HG02798 (cell line): ENCODE results near the gene USP47.

Source experiments
- ATAC-seq: cut with Tn5 transposase; IDR thresholded peaks from one replicate; pipeline ENCODE4 v1.9.1; 2021; ENCODE audit warnings: mild to moderate bottlenecking; ENCODE audit not compliant: unreplicated experiment, poor library complexity

Gene USP47

DNA sequence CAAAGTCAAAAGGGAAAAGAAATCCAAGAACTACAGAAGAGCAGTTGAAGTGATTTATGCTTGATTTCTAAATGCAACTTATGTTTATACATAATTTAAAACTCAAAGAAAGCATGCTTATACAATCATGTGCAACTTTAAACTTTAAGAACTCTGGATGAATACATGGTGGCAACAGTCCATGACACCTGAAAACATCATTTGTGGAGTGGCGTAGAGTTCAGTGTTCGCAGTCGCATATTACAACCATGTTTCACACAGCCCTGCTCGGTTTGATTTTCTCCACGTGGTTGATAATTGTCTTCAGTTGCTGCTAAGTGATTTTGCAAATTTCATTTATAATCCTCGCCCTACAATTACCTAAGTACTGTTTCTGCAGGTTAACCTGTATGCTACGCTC lies 121.3 kb downstream of the USP47 start:
- no peak for ATAC-seq

DNA sequence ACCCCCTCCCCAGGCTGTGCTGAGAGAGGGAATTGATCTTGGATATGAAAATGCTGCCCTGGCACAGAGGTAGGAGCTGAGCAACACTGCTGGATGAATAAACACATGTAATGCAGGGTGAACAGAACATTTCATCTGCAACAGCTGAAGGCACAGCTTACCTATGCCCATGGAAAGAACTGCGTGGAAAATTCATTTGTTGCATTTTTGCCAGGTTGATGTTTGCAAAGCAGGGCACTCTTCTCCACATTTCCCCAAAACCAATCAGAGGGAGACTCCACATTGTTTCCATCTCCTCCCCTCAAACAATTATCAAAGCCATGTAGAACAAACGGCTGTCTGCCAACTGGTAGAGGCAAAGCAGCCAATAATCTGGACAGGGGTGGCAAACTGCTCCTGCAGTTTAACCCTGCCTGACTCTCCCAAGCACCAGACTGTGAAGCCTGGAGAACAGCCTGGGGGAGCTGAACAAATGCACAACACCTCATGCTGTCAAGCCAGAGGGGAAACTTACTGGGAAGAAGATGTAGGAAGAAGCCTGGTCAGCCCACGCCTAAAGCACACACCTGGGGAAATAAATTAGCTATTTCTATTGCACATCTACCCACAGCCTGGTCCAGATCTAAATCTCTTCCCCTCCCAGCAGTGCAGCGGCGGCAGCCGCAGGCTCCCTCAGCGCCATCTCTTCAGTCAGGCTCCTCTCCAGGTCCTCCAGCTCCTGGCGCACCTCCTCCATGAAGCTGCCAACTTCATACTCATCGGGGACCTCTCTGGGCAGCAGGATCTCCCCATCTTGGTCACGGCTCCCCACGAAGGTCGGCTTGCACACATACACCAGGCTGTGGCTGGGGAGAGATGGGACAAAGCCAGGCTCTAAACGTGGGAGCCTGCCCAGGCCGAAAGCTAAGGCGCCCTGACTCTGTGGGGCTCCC lies 122.3 kb downstream of the USP47 start:
- ATAC-seq: no peak

DNA sequence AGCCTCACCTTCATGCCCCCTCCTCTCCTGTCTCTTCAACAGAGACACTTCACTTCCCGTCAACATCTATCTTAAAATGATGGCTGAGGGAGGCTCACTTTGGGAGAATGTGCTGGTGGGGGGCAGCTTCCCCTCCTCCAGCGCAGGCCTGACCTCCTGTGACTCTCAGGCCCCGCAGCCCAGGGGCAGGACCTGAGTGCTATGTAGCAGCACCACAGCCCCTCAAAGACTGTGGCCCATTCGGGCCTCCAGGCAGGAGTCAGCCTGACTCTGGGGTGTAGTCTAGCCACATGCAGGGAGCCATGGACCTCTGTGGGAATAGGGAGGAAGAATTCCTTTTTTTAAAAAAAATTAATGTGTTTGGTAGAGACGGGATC lies 123.0 kb downstream of the USP47 start:
- ATAC-seq: no peak

DNA sequence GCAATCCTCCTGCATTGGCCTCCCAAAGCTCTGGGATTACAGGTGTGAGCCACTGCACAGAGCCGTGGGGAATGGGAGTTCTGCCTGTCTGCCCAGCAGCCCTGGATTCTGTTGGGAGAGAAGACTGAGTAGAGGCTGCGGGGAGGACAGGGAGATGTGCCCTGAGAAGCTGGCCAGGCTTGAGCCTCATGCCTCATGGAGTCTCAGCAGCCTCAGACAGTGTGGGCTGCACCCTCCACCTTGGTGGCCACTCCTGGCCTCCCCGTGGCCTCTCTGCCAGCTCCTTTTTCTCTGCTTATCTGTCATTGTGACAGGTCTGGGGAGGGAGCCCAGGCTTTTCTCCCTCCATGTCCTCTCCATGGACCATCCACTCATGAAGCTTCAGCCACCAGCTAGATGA lies 123.4 kb downstream of the USP47 start:
- no peak for ATAC-seq

DNA sequence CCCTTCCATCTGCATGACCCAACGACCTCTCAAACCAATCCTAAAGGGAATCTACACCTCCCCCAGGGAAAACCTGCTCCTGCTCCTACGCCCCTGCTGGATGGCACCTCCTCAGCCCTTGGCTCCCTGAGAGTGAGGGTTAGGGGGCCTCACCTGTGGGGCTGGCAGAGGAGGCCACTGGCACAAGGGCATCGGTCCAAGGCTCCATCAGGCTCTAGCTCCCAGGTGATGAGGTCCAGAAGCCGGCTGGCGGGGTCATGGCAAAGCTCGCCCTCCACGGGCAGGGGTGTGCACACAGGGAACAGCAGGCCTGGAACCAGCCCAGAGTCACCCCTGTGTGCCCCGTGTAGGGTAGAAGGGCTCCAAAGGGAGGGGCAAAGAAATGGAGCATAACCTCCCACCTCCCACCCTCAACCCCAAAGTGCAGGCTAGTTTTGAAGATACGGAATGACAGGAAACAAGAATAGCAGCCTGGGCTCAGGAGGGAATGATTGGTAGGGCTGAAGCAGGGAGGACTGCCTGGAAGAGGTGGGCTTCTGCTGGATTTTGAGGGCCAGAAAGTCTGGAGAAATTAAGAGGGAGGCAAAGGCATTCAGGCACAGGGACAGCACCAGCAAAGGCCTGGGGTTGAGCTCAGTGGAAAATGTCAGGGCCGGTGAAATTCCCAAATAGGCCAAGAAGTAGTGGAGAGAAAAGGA lies 124.0 kb downstream of the USP47 start:
- no peak for ATAC-seq

DNA sequence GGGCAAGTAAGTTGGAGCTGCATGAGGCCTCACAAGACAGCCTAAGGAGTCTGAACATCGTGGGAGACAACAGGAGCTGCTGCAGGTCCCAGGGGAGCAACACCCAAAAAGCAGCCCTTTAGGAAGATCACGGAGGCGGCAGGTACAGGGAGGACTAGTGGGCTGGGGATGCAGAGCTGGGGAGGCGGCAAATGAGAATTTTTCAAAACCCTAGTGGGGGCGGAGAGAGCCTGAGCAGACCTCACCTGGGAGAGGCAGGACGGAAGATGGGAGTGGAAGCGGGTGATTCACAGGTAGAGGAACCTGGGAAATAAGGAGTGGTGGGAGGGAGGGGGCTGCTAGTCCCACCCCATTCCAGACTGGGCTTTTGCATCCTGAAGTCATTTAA lies 124.6 kb downstream of the USP47 start:
- ATAC-seq: no peak

DNA sequence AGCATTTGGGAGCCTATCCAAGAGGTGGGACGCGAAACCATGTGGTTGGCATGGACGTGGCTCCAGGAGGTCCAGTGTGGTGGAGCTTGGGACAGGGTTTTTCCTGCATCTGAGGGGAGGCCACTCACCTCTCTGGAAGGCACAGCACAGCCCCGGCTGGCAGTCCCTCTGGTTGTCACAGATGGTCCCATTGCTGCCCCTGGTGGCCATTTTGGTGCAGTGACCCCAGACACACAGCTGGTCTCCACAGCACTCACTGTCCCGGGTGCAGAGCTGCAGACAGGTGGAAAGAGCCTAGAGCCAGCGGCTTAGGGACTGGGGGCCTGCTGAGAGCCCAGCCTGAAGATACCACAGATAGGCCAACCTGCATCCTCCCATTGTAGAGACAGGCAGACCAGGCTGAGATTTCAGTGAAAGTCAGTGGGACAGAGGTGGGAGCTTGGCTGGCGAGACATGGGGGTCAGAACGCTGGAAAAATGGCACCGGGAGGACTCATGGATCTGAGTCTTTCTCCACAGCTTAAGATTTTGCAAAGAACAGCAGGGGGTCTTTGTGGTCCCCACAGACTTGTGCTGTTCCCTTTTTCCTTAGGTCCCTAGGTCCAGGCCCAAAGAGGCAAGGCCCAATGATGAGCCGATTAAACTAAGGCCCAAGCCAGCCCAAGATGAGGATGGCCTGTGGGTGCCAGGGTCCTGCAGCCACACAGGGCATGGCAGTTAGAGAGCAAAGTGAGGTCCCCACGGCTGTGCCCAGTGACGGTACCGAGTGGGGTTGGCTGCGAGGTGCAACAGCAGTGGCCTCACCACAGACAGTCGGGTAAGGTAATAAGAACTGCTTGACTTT lies 125.3 kb downstream of the USP47 start:
- ATAC-seq: peak; percentile 96

DNA sequence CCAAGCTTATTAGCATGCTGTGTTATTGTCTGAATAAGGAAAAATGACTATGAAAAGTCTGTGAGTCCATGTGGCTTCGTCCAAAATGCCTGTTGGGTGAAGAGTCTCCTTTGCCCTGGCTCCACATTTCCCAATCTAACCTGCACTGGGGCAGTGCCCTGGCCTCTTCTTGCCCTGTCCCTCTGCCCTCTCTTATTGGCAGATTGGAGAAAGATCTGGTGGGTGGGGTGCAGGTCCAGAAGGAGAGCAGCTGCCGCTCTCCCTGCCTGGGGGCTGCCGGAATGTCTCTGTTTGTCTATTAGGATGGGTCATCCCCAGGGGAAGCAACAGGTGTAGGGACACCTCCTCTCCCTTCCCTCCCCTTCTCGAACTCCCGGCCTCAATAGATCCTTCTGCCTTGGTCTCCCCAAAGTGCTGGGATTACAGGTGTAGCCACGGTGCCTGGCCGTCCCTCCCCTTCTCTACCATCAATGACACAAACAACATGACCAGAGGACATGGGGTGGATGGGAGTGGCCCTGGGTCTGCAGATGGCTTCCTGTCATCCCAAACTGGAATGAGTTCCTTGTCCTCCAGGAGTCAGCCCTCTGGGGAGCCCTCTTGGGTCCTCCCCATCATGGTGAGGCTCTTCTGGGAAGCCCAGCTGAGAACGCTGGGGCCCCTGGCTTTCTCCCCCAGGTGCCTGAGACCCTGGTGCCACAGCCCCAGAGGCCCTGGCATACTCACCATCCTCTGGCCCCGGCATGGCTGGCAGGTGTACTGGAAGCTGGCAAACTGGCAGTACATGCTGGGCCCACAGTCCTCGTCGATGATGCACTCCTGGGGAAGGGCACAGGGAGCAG lies 126.1 kb downstream of the USP47 start:
- ATAC-seq: no peak

DNA sequence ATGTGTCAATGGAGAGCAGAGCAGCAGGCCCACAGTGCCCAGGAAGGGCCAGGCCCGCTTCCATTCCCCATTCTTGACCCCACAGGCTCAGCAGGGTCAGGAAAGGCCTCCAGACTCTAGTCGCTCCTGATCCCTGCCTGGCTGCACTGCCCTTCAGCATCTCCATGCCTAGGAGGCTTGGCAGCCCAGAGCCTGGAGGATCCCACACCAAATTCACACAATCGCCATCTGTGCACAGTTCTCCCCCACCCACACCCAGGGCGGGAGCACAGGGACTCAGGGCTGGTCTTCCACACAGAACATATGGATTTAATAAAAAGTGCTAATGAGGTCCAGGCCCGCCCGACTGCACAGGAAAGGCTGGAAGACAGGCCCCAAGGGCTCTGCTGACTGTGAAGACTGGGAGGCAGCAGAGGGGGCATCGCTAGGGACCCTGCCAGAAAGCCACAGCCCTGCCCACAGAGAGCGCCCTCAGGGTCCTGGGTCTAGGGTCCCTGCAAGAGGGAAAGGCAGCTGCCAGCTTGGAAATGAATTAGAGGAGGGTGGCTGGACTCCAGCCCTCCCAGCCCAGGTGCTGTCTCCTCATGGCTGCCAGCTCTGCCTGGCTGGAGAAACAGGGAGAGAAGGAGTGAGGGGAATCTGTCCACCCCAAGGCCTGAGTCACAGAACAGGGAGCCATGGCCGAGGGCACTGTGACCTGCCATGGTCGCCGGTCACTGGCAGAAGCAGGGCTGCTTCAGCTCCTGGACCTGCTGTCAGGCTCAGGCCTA lies 126.9 kb downstream of the USP47 start:
- ATAC-seq: no peak

DNA sequence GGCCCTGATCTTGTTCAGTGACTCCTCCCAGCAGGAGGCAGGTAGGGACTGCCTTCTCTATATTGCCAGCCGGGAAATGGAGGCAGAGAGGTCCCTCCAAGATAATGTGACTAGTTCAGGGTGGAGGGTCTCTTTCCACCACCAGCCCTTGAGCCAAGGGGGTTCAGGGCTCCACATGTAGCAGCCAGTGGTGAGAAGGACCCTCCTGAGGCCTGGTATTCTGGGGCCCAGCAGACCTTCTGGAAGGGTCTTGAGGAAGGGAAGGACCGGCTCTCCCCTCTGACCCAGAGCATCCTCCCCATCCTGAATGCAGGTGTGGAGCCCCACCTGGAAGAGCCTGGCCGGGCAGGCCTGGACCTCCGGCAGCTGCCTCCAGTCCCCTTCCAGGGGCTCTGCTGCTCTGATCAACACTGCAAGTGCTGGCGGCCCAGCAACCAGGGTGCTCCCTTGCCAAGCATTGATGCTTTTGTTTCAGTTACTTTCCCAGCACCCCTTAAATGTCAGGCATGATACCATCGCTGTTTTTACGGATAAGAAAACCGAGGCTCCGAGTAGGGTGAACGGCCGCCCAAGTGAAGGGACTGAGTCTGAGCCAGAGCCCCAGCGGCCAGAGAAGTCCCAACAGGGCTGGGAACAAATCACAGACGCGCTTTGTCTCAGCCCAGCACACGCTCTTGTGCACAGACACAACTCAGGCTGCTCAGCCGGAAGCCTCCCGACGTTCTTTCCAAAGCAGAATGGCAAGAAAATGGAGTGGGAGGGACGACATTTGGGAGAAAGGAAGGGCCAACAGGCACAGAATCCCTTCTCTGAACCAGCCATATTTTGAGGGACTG lies 127.8 kb downstream of the USP47 start:
- no peak for ATAC-seq

DNA sequence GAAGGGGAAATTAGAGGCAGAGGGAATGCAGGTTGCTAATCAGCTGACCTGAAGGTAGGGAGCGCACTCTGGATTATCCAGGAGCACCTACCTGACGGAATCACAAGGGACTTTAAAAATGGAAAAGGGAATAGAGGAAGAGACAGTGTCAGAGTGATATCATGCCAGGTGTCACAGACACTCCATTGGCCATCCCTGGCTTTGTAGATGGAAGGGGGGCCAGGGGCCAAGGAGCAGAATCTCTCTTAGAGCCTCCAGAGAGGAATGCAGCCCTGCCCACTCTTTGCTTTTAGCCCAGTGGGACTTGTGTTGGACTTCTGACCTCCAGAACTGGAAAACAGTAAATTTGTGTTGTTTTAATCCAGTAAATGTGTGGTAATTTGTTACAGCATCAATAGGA lies 128.8 kb downstream of the USP47 start:
- no peak for ATAC-seq

DNA sequence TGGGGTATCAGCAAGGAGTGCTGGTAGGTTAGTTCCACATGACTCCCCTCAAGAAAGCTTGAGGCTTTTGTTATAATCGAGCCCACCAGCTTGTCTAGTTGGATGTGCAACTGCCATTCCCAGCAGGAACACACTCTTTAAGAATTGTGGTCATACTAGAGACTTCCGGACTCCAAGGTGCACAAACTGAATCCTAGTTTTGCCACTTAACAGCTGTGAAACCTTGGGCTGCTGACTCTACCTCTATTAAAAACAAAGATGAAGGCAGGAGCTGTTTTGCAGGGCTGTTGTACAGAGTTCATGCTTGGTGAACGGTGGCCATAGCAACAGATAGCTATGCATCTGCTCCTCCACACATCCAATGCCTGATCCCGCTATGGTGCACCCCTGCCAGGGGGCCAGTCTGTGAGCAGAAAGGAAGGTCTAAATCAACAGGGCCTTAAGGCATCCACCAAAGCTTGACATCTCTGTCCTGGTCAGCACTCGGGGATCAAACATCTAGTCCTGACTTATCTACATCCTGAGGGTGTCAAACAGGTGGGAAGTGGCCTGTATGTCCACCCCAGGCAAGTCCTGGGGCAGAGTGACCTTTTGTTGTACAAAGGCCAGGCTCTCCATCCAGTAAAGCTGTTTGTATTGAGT lies 130.3 kb downstream of the USP47 start:
- no peak for ATAC-seq

DNA sequence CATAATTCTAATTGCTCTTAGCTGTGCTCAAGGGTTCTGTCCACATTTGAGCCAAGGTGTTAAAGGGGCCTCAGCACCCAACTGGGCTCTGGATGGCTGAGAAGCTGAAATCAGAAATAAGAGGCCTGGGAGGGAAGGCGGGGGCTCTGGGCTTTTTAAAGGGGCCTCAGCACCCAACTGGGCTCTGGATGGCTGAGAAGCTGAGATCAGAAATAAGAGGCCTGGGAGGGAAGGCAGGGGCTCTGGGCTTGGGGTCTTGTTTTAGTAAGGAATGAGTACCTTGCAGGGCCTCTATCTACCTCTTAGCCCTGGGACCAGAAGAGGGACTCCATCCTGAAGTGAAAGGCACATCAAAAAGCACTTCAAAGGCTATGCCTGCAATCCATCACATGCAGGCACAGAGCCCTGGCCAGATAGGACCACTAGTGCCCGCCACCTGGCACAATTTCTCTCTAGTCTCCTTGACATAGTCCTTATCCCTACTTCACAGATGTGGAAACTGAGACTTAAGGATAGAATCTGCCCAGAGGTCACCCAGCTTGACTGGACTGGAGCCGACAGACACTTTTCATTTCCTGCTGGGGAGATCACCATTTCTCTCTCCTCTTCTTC lies 131.1 kb downstream of the USP47 start:
- no peak for ATAC-seq

DNA sequence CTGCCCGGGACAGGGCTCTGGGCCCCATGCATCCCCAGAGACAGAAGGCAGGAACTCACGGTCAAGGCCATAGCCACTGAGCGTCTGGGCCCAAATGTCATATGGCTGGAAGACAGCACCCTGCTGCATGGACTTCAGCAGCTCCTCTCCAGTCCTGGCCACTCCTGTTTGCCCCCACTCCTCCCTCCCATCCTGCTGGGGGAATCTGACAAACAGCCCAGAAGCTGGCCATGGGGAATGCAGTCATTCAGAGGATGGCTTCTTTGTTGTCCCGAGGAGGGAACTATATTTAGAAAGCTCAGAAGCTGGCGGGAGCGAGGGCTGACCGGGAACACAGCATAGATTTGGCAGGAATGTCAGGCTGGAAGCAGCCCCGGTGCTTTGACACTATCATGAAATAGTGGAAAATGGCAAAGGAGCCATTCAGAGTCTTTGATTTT lies 131.6 kb downstream of the USP47 start:
- no peak for ATAC-seq

DNA sequence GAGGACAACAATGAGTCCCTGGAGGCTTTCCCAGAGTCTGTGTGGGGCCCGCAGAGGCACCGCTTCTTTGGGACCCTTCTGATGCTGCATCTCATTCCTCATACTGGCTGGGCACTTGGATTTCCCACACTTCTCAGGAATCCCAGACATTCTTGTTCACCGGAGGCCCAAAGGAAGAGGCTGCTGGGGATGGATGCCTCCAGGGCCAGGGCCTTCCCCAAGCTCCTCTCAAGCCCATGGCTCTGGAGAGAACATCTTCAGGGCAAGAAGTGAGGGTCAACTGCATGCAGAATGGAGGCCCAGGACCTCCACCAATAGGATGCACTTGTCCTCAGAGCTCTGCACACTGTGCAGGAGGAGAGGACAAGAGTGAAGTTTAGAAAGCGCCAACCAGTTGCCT lies 132.1 kb downstream of the USP47 start:
- no peak for ATAC-seq

DNA sequence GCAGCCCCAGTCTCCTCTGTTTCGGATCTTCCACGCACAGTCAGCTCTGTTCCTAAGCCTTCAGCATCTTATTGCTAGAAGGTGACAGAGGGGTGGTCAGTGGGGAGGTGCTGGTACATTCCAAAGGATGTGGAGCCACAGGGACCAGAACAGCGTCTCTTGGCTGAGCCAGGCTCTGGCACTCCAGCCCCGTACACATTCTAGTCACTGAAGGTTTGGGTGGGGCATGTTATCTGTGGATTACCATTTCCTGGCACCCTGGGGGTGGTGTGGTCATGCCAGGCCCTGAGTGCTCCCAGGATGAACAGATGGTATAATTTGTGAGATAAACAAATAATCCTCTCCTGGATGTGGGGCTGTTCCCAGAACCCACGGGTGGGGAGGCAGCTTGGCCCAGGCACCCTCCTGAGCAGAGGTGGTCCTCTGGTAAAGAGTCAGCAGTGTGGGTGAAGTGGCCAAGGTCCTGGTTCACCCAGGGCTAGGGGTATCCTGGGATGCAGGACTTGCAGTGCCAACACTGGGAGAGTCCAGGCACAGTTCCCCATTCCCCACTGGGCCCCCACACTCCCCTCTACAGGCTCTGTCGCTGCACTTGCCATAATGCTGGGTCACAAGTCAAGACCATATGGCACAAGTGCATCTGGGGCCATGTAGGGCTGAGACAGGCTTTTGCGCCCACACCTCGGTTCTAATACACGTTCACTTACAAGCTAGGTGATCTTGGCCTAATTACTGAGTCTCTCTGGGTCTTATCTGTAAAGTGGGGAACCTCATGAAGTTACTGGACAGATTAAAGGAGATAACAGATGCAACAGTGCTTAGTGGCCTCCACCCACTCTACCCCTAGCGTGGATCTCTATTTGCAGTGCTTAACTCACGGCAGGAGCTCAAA lies 133.7 kb downstream of the USP47 start:
- no peak for ATAC-seq
